GM12878 (cell line): ENCODE data around the gene PSMB9. TPM values are rescaled to one million over a fixed set of nuclear protein-coding genes. Genes with fewer than 3 reads are reported as not detected.
A peak's percentile ranks its signal among the peaks of the same experiment; 100 is the strongest.

Experiments
- ATAC-seq: fragments of 200-7000 bp; cut with Tn5 transposase; 3 replicates; pipeline ENCODE4 v1.9.1; 2020; ENCODE audit warnings: mild to moderate bottlenecking, moderate library complexity
- BruUV-seq: library from RNA; stranded (reverse); fragments of 400-500 nt; replicated peaks from 2 replicates; lab custom pipeline; 2021; lab: Mats Ljungman, UMichigan
- CTCF ChIA-PET: fragments of 300-600 bp; sonication (Branson Sonifier 250); formaldehyde crosslinking; extraction: SDS; loops from one replicate; lab custom pipeline; 2021; ENCODE audit warnings: inconsistent platforms; lab: Yijun Ruan, JAX
- POLR2A ChIA-PET: fragments of 350-600 bp; formaldehyde crosslinking; extraction: SDS; loops from one replicate; lab custom pipeline; 2021; ENCODE audit warnings: inconsistent platforms; lab: Charles Lee
- RAD21 ChIA-PET: fragments of 300-600 bp; sonication (Branson Sonifier 250); formaldehyde crosslinking; loops from one replicate; lab custom pipeline; 2023; ENCODE audit warnings: antibody characterized with exemption; ENCODE audit not compliant: unreplicated experiment; lab: Charles Lee
- SMC1A ChIA-PET: fragments of 300-600 bp; sonication (Branson Sonifier 250); formaldehyde crosslinking; loops from one replicate; lab custom pipeline; 2023; ENCODE audit not compliant: unreplicated experiment, uncharacterized antibody; lab: Charles Lee
- DNase-seq: peaks from one replicate; pipeline ENCODE4 v3.0.0-alpha.2; 2011; ENCODE audit warnings: low read depth, low spot score
- FAIRE-seq: peaks from 3 replicates; lab custom pipeline; 2011; peaks lifted over from hg19 to GRCh38; lab: Jason Lieb, UNC
- H2AFZ ChIP-seq: 2 replicates; pipeline ENCODE4 v1.6.0; 2011; ENCODE audit warnings: low read depth, low read length, control low read depth; ENCODE audit not compliant: control insufficient read depth
- H3K27ac ChIP-seq: 2 replicates; pipeline ENCODE4 v1.5.1; 2011; ENCODE audit warnings: control low read depth; ENCODE audit not compliant: control insufficient read depth, insufficient read depth
- H3K27me3 ChIP-seq, 2 experiments: replicated peaks in 1 of 2; 2 replicates each; pipeline versions ENCODE4 v1.6.0 to v1.6.1; 2011; ENCODE audit warnings: low read length in 1 of 2; ENCODE audit not compliant: control insufficient read depth in 2 of 2, insufficient read depth in 2 of 2
- H3K36me3 ChIP-seq, 2 experiments: 2 replicates each; pipeline ENCODE4 v1.5.1; 2011; ENCODE audit warnings: low read length in 1 of 2; ENCODE audit not compliant: control insufficient read depth in 2 of 2, insufficient read depth in 2 of 2
- H3K4me1 ChIP-seq: 2 replicates; pipeline ENCODE4 v1.6.1; 2011; ENCODE audit warnings: mild to moderate bottlenecking, low read length, moderate library complexity, mixed read lengths; ENCODE audit not compliant: control insufficient read depth, insufficient read depth
- H3K4me2 ChIP-seq: 2 replicates; pipeline ENCODE4 v1.6.0; 2011; ENCODE audit warnings: control low read depth; ENCODE audit not compliant: control insufficient read depth, insufficient read depth
- H3K4me3 ChIP-seq: fragments of 200-600 bp; sonication (generic); 2 replicates; pipeline ENCODE4 v1.5.1; 2016
- H3K79me2 ChIP-seq: 2 replicates; pipeline ENCODE4 v1.6.0; 2011; ENCODE audit warnings: low read length; ENCODE audit not compliant: control insufficient read depth, insufficient read depth
- H3K9ac ChIP-seq: 2 replicates; pipeline ENCODE4 v1.8.0; 2011; ENCODE audit warnings: low read length, control low read depth, mixed read lengths; ENCODE audit not compliant: control insufficient read depth, insufficient read depth
- H3K9me3 ChIP-seq: replicated peaks from 3 replicates; pipeline ENCODE4 v1.5.1; 2011; ENCODE audit warnings: mild to moderate bottlenecking, low read length; ENCODE audit not compliant: control insufficient read depth, insufficient read depth
- H4K20me1 ChIP-seq: 2 replicates; pipeline ENCODE4 v1.6.0; 2011; ENCODE audit not compliant: control insufficient read depth, insufficient read depth
- BMI1 ChIP-seq: fragments of 450-650 bp; IDR thresholded peaks from 2 replicates; pipeline ENCODE4 v1.6.1; 2016; ENCODE audit warnings: mild to moderate bottlenecking, moderate library complexity, borderline replicate concordance
- CHD2 ChIP-seq: IDR thresholded peaks from 2 replicates; pipeline ENCODE4 v1.6.1; 2011; ENCODE audit warnings: low read depth, low read length, improper control_type of control experiment, borderline replicate concordance
- ESRRA ChIP-seq: IDR thresholded peaks from 2 replicates; pipeline ENCODE4 v1.6.1; 2012; ENCODE audit warnings: mild to moderate bottlenecking, low read length, improper control_type of control experiment
- IKZF1 ChIP-seq: fragments of 450-650 bp; conservative IDR thresholded peaks from 2 replicates; pipeline ENCODE4 v1.6.1; 2017; ENCODE audit warnings: antibody characterized with exemption, mild to moderate bottlenecking
- NFXL1 ChIP-seq: fragments of 450-650 bp; IDR thresholded peaks from 2 replicates; pipeline ENCODE4 v1.6.1; 2017; ENCODE audit warnings: antibody characterized with exemption, mild to moderate bottlenecking, borderline replicate concordance
- POLR2A ChIP-seq: IDR thresholded peaks from 2 replicates; pipeline ENCODE4 v1.6.1; 2011; ENCODE audit warnings: low read depth, mild to moderate bottlenecking, low read length
- POLR2AphosphoS2 ChIP-seq: IDR thresholded peaks from 2 replicates; pipeline ENCODE4 v1.6.1; 2011; ENCODE audit warnings: low read depth, mild to moderate bottlenecking, low read length, improper control_type of control experiment, moderate library complexity
- SMAD1 ChIP-seq: fragments of 450-650 bp; IDR thresholded peaks from 2 replicates; pipeline ENCODE4 v1.6.1; 2018; ENCODE audit warnings: mild to moderate bottlenecking, low read depth; ENCODE audit not compliant: partially characterized antibody
- WRNIP1 ChIP-seq: IDR thresholded peaks from 2 replicates; pipeline ENCODE4 v1.6.1; 2011; ENCODE audit warnings: low read depth, low read length, improper control_type of control experiment, borderline replicate concordance
- ZNF622 ChIP-seq: fragments of 450-650 bp; IDR thresholded peaks from 2 replicates; pipeline ENCODE4 v1.6.1; 2017; ENCODE audit warnings: mild to moderate bottlenecking, inconsistent platforms
- WGBS: methylation state at CpG from one replicate; pipeline ENCODE4 v1.1.6; 2016; ENCODE audit warnings: low lambda C conversion rate; ENCODE audit not compliant: insufficient replicate concordance, insufficient coverage; ENCODE audit errors: missing lambda C conversion rate; 5-methylcytosine and 5-hydroxymethylcytosine counted together
- in situ Hi-C: fragments of 300-500 bp; cut with MboI; formaldehyde crosslinking; loops from 9 replicates; pipeline ENCODE4 v1.14.3; 2018; ENCODE audit warnings: mixed read lengths
- intact Hi-C: fragments of 100-400 bp; cut with micrococcal nuclease; formaldehyde crosslinking; loops from one replicate; pipeline ENCODE4 v1.14.2; 2022; ENCODE audit not compliant: unreplicated experiment
- polyA plus RNA-seq, 11 experiments: library from polyadenylated mRNA; depleted of rRNA in 4 of 11; unstranded in 6 of 11; stranded (reverse) in 5 of 11; fragments of >200 nt; fragmentation: Nextera tagmentation in 4 of 11; fragmentation: Illumina TruSeq in 1 of 11; extraction: Ambion mirVana in 4 of 11; extraction: Trizol in 1 of 11; gene quantifications; 1 replicate in 1 of 11; 2 replicates in 10 of 11; pipeline versions ENCODE4 v1.2.1 to v1.2.3, GENCODE V29; 2011 to 2016; ENCODE audit warnings: inconsistent platforms in 2 of 11, missing spikeins in 2 of 11, low read depth in 1 of 11
- total RNA-seq, 4 experiments: library from RNA; depleted of rRNA in 3 of 4; stranded (reverse); fragments of >200 nt in 3 of 4; fragmentation: Illumina TruSeq in 1 of 4; extraction: Trizol in 1 of 4; gene quantifications; 2 replicates each; pipeline versions ENCODE4 v1.2.1 to v1.2.3, GENCODE V29; 2013 to 2021
- TF ChIP-seq, protein P1 (sequence below): fragments of 150-350 bp; IDR thresholded peaks from 2 replicates; pipeline ENCODE4 v1.6.1; 2014; ENCODE audit warnings: mild to moderate bottlenecking, low read depth, low read length
- TF ChIP-seq, protein P2 (sequence below): fragments of 450-650 bp; IDR thresholded peaks from 2 replicates; pipeline ENCODE4 v1.6.1; 2016; ENCODE audit warnings: mild to moderate bottlenecking
- TF ChIP-seq, protein P3 (sequence below): fragments of 450-650 bp; IDR thresholded peaks from 2 replicates; pipeline ENCODE4 v1.6.1; 2018; ENCODE audit warnings: borderline replicate concordance, mild to moderate bottlenecking; ENCODE audit not compliant: partially characterized antibody
- TF ChIP-seq, protein P4 (sequence below): fragments of 450-650 bp; conservative IDR thresholded peaks from 2 replicates; pipeline ENCODE4 v1.6.1; 2017; ENCODE audit warnings: mild to moderate bottlenecking, moderate library complexity

The PSMB9 gene
- total and polyA plus RNA-seq, 10 of the 15 experiments (the other 5 are each of a cell fraction or from before 2014, with no cell fraction given), result 167 to 517 (median 275) TPM

DNA sequence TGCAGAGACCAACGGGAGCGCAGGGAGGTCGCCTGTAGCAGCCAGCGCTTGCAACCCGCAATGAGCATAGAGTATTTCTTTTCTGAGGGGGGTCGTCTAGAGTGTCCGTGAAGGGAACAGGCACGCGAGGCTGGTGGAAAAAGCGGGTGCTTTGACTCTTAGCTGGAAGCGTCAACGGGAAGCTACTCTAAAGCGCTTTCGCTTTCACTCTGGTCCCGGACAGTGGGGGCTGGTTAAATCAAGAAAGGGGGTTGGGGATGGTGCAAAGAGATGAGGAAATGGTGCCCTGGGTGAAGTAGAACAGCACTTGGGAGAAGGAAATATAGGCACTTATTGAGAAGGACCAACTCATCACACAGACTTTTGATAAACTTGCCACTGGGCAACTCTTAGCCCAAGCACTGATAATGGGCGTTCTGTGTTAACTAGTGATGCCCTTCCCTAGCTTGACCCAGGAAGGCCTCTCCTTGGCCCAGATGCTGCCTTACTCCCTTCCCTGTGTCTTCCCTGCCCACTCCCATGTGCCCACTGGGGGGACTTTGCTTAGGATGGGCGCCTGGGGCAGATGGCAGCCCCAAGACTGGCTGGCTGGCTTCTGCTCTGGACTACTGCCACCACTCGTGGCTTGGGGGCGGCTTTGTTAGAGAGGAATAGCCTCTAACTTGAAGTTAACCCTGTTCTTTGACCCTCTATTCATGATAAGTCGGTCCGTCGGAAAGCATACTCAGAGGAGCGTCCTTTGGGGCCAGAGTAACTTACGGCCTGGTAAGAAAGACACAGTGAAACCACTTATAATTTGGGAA, 585 bp downstream of the PSMB9 start:
- H4K20me1 ChIP-seq, result no peaks in the 10 kb centered on the region
- WGBS, result 0% methylated on average over 24 of the region's 24 CpGs
- peak overlapping the region; percentile 88 for H3K4me3 ChIP-seq
- no peaks in the 10 kb centered on the region for H3K27me3 ChIP-seq
- intact Hi-C loops (loop anchor here (10.0 kb wide), 1 partner anchor 250 kb away; no protein-coding TSS in a partner anchor), in situ Hi-C loops (no loop called here)
- ATAC-seq, result peak; percentile 47
- CTCF ChIA-PET, result interaction anchor here (0.6 to 8.0 kb wide), 19 partner anchors 9 to 440 kb away, joined by 3 to 299 read pairs (median 5); partner anchors contain the start of genes HLA-DMA, PSMB8 and TAP2
- H3K9ac ChIP-seq, result peak overlapping the region; percentile 99
- POLR2A ChIA-PET, result interaction anchor here (0.6 to 8.1 kb wide), 18 partner anchors 9 to 219 kb away, joined by 3 to 357 read pairs (median 5); partner anchors contain the start of genes BRD2, HLA-DMA, HLA-DMB and HLA-DPA1
- peak overlapping the region; percentile 92 for H3K4me2 ChIP-seq
- RAD21 ChIA-PET, result interaction anchor here (0.6 to 7.7 kb wide), 18 partner anchors 10 to 422 kb away, joined by 3 to 269 read pairs (median 4); partner anchors contain the start of genes HLA-DMA, HLA-DMB, HLA-DOB and PSMB8
- DNase-seq, result no peak
- peak overlapping the region; percentile 61 for H2AFZ ChIP-seq
- peaks cover 34% of the 10 kb centered on the region for H3K4me1 ChIP-seq
- H3K9me3 ChIP-seq, result no peaks in the 10 kb centered on the region
- TSS peak; percentile 80 for BruUV-seq
- H3K27ac ChIP-seq, result peak overlapping the region; percentile 100
- peaks cover 79% of the 10 kb centered on the region for H3K79me2 ChIP-seq
- H3K36me3 ChIP-seq, result peaks cover 5 to 31% of the 10 kb centered on the region in 2 experiments
- no peak for FAIRE-seq
- SMC1A ChIA-PET, result interaction anchor here (0.6 to 7.5 kb wide), 13 partner anchors 9 to 416 kb away, joined by 3 to 131 read pairs (median 7); partner anchors contain the start of genes PSMB8 and TAP2
- TF ChIP-seq BMI1, result no peak
- no peak for TF ChIP-seq SMAD1
- no peak for TF ChIP-seq POLR2AphosphoS2
- TF ChIP-seq WRNIP1, result 0 out of 2 replicates have a peak, but pooled peaks have one; percentile 58
- TF ChIP-seq, protein P1, sequence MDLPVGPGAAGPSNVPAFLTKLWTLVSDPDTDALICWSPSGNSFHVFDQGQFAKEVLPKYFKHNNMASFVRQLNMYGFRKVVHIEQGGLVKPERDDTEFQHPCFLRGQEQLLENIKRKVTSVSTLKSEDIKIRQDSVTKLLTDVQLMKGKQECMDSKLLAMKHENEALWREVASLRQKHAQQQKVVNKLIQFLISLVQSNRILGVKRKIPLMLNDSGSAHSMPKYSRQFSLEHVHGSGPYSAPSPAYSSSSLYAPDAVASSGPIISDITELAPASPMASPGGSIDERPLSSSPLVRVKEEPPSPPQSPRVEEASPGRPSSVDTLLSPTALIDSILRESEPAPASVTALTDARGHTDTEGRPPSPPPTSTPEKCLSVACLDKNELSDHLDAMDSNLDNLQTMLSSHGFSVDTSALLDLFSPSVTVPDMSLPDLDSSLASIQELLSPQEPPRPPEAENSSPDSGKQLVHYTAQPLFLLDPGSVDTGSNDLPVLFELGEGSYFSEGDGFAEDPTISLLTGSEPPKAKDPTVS, result no peak
- 0 out of 2 replicates have a peak, but pooled peaks have one; percentile 9 for TF ChIP-seq ESRRA
- 0 out of 2 replicates have a peak, but pooled peaks have one; percentile 37 for TF ChIP-seq CHD2
- TF ChIP-seq ZNF622, result no peak
- TF ChIP-seq NFXL1, result no peak
- TF ChIP-seq, protein P2, sequence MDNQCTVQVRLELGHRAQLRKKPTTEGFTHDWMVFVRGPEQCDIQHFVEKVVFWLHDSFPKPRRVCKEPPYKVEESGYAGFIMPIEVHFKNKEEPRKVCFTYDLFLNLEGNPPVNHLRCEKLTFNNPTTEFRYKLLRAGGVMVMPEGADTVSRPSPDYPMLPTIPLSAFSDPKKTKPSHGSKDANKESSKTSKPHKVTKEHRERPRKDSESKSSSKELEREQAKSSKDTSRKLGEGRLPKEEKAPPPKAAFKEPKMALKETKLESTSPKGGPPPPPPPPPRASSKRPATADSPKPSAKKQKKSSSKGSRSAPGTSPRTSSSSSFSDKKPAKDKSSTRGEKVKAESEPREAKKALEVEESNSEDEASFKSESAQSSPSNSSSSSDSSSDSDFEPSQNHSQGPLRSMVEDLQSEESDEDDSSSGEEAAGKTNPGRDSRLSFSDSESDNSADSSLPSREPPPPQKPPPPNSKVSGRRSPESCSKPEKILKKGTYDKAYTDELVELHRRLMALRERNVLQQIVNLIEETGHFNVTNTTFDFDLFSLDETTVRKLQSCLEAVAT, result 0 out of 2 replicates have a peak, but pooled peaks have one; percentile 38
- TF ChIP-seq, protein P3, sequence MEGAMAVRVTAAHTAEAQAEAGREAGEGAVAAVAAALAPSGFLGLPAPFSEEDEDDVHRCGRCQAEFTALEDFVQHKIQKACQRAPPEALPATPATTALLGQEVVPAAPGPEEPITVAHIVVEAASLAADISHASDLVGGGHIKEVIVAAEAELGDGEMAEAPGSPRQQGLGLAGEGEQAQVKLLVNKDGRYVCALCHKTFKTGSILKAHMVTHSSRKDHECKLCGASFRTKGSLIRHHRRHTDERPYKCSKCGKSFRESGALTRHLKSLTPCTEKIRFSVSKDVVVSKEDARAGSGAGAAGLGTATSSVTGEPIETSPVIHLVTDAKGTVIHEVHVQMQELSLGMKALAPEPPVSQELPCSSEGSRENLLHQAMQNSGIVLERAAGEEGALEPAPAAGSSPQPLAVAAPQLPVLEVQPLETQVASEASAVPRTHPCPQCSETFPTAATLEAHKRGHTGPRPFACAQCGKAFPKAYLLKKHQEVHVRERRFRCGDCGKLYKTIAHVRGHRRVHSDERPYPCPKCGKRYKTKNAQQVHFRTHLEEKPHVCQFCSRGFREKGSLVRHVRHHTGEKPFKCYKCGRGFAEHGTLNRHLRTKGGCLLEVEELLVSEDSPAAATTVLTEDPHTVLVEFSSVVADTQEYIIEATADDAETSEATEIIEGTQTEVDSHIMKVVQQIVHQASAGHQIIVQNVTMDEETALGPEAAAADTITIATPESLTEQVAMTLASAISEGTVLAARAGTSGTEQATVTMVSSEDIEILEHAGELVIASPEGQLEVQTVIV, result no peak
- TF ChIP-seq POLR2A, result 0 out of 2 replicates have a peak, but pooled peaks have one; percentile 27
- TF ChIP-seq, protein P4, sequence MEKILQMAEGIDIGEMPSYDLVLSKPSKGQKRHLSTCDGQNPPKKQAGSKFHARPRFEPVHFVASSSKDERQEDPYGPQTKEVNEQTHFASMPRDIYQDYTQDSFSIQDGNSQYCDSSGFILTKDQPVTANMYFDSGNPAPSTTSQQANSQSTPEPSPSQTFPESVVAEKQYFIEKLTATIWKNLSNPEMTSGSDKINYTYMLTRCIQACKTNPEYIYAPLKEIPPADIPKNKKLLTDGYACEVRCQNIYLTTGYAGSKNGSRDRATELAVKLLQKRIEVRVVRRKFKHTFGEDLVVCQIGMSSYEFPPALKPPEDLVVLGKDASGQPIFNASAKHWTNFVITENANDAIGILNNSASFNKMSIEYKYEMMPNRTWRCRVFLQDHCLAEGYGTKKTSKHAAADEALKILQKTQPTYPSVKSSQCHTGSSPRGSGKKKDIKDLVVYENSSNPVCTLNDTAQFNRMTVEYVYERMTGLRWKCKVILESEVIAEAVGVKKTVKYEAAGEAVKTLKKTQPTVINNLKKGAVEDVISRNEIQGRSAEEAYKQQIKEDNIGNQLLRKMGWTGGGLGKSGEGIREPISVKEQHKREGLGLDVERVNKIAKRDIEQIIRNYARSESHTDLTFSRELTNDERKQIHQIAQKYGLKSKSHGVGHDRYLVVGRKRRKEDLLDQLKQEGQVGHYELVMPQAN, result 0 out of 2 replicates have a peak, but pooled peaks have one; percentile 12
- 0 out of 2 replicates have a peak, but pooled peaks have one; percentile 10 for TF ChIP-seq IKZF1
